SK-N-SH treated with all-trans-retinoic acid at 6 μM for 48 hours (cell line): ENCODE data around the gene PLCH2.

ENCODE experiments used
- ATAC-seq: fragments of 200-7000 bp; cut with Tn5 transposase; 3 replicates; pipeline ENCODE4 v1.9.1; 2020; ENCODE audit warnings: mild to moderate bottlenecking, moderate library complexity
- ARNTL ChIP-seq: fragments of 450-650 bp; formaldehyde crosslinking; IDR thresholded peaks from 2 replicates; pipeline ENCODE4 v1.5.0; 2020; ENCODE audit warnings: low read depth, mild to moderate bottlenecking, moderate library complexity, borderline replicate concordance
- BACH2 ChIP-seq: fragments of 250-450 bp; sonication (Bioruptor Pico); IDR thresholded peaks from 2 replicates; pipeline ENCODE4 v1.9.0; 2021; ENCODE audit warnings: mild to moderate bottlenecking, borderline replicate concordance
- CSDC2 ChIP-seq: fragments of 250-450 bp; sonication (Bioruptor Pico); IDR thresholded peaks from 2 replicates; pipeline ENCODE4 v1.5.0; 2020; ENCODE audit warnings: mild to moderate bottlenecking, moderate library complexity
- ESRRG ChIP-seq: fragments of 250-450 bp; sonication (Bioruptor Pico); IDR thresholded peaks from 2 replicates; pipeline ENCODE4 v1.6.1; 2021; ENCODE audit warnings: mild to moderate bottlenecking
- ISL1 ChIP-seq: fragments of 250-450 bp; sonication (Bioruptor Pico); IDR thresholded peaks from 2 replicates; pipeline ENCODE4 v2.1.2; 2022; ENCODE audit warnings: mild to moderate bottlenecking, moderate library complexity
- OSR1 ChIP-seq: fragments of 250-450 bp; sonication (Bioruptor Pico); IDR thresholded peaks from 2 replicates; pipeline ENCODE4 v1.8.0; 2022; ENCODE audit warnings: moderate library complexity, mild to moderate bottlenecking, inconsistent platforms
- PATZ1 ChIP-seq: fragments of 250-450 bp; sonication (Bioruptor Pico); IDR thresholded peaks from 2 replicates; pipeline ENCODE4 v1.8.0; 2020; ENCODE audit warnings: mild to moderate bottlenecking, moderate library complexity, borderline replicate concordance
- PPARA ChIP-seq: fragments of 250-450 bp; sonication (Bioruptor Pico); IDR thresholded peaks from 2 replicates; pipeline ENCODE4 v1.5.0; 2020; ENCODE audit warnings: mild to moderate bottlenecking, borderline replicate concordance
- RARB ChIP-seq: fragments of 250-450 bp; sonication (Bioruptor Pico); IDR thresholded peaks from 2 replicates; pipeline ENCODE4 v1.8.0; 2021; ENCODE audit warnings: mild to moderate bottlenecking, moderate library complexity
- SNAI2 ChIP-seq: fragments of 250-450 bp; sonication (Bioruptor Pico); IDR thresholded peaks from 2 replicates; pipeline ENCODE4 v1.5.0; 2020; ENCODE audit warnings: mild to moderate bottlenecking, moderate library complexity
- TCF4 ChIP-seq: fragments of 250-450 bp; sonication (Bioruptor Pico); IDR thresholded peaks from 2 replicates; pipeline ENCODE4 v1.8.0; 2021; ENCODE audit warnings: mild to moderate bottlenecking, moderate library complexity, borderline replicate concordance
- TOX ChIP-seq: fragments of 250-450 bp; sonication (Bioruptor Pico); IDR thresholded peaks from 2 replicates; pipeline ENCODE4 v1.8.0; 2021; ENCODE audit warnings: mild to moderate bottlenecking, moderate library complexity, borderline replicate concordance
- ZC3H10 ChIP-seq: fragments of 250-450 bp; sonication (Bioruptor Pico); IDR thresholded peaks from 2 replicates; pipeline ENCODE4 v1.5.1; 2021; ENCODE audit warnings: mild to moderate bottlenecking, moderate library complexity
- ZFP3 ChIP-seq: fragments of 250-450 bp; sonication (Bioruptor Pico); IDR thresholded peaks from 2 replicates; pipeline ENCODE4 v1.5.0; 2020; ENCODE audit warnings: mild to moderate bottlenecking, moderate library complexity
- ZFP30 ChIP-seq: fragments of 450-650 bp; formaldehyde crosslinking; IDR thresholded peaks from 2 replicates; pipeline ENCODE4 v1.5.0; 2022; ENCODE audit warnings: mild to moderate bottlenecking, moderate library complexity
- ZNF565 ChIP-seq: fragments of 450-650 bp; formaldehyde crosslinking; conservative IDR thresholded peaks from 2 replicates; pipeline ENCODE4 v1.5.0; 2020; ENCODE audit warnings: low read depth, mild to moderate bottlenecking, moderate library complexity
- ZNF70 ChIP-seq: fragments of 450-650 bp; formaldehyde crosslinking; IDR thresholded peaks from 2 replicates; pipeline ENCODE4 v1.5.0; 2020; ENCODE audit warnings: mild to moderate bottlenecking, moderate library complexity
- ZNF8 ChIP-seq: fragments of 450-650 bp; formaldehyde crosslinking; IDR thresholded peaks from 2 replicates; pipeline ENCODE4 v1.5.0; 2020; ENCODE audit warnings: mild to moderate bottlenecking, moderate library complexity
- TF ChIP-seq, protein P1 (sequence below): fragments of 250-450 bp; sonication (Bioruptor Pico); IDR thresholded peaks from 2 replicates; pipeline ENCODE4 v1.8.0; 2021; ENCODE audit warnings: low read depth, mild to moderate bottlenecking, moderate library complexity, borderline replicate concordance
- TF ChIP-seq, protein P2 (sequence below): fragments of 250-450 bp; sonication (Bioruptor Pico); IDR thresholded peaks from 2 replicates; pipeline ENCODE4 v1.5.1; 2020; ENCODE audit warnings: low read depth, mild to moderate bottlenecking, moderate library complexity
- TF ChIP-seq, protein P3 (sequence below): fragments of 250-450 bp; sonication (Bioruptor Pico); IDR thresholded peaks from 2 replicates; pipeline ENCODE4 v1.5.0; 2020; ENCODE audit warnings: mild to moderate bottlenecking, moderate library complexity

The PLCH2 gene

GRCh38 chr1:2544093-2544874 is 68.2 kb downstream of the PLCH2 start:
- ATAC-seq = no peak
- TF ChIP-seq CSDC2 (CRISPR knock-in tag) = no peak
- TF ChIP-seq ARNTL (CRISPR knock-in tag) = no peak
- TF ChIP-seq, protein P1, sequence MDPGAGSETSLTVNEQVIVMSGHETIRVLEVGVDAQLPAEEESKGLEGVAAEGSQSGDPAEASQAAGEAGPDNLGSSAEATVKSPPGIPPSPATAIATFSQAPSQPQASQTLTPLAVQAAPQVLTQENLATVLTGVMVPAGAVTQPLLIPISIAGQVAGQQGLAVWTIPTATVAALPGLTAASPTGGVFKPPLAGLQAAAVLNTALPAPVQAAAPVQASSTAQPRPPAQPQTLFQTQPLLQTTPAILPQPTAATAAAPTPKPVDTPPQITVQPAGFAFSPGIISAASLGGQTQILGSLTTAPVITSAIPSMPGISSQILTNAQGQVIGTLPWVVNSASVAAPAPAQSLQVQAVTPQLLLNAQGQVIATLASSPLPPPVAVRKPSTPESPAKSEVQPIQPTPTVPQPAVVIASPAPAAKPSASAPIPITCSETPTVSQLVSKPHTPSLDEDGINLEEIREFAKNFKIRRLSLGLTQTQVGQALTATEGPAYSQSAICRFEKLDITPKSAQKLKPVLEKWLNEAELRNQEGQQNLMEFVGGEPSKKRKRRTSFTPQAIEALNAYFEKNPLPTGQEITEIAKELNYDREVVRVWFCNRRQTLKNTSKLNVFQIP (CRISPR knock-in tag) = no peak
- no peak for TF ChIP-seq ZFP3 (CRISPR knock-in tag)
- TF ChIP-seq TOX (CRISPR knock-in tag) = no peak
- TF ChIP-seq OSR1 = no peak
- TF ChIP-seq ZNF565 = no peak
- TF ChIP-seq BACH2 (CRISPR knock-in tag) = no peak
- TF ChIP-seq, protein P2, sequence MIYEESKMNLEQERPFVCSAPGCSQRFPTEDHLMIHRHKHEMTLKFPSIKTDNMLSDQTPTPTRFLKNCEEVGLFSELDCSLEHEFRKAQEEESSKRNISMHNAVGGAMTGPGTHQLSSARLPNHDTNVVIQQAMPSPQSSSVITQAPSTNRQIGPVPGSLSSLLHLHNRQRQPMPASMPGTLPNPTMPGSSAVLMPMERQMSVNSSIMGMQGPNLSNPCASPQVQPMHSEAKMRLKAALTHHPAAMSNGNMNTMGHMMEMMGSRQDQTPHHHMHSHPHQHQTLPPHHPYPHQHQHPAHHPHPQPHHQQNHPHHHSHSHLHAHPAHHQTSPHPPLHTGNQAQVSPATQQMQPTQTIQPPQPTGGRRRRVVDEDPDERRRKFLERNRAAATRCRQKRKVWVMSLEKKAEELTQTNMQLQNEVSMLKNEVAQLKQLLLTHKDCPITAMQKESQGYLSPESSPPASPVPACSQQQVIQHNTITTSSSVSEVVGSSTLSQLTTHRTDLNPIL = no peak
- no peak for TF ChIP-seq TCF4 (CRISPR knock-in tag)
- no peak for TF ChIP-seq ZNF8

GRCh38 chr1:2544875-2545640 is 69.0 kb downstream of the PLCH2 start:
- ATAC-seq = no peak
- TF ChIP-seq ZNF70 (CRISPR knock-in tag) = no peak
- TF ChIP-seq, protein P1 (CRISPR knock-in tag) = no peak
- no peak for TF ChIP-seq BACH2 (CRISPR knock-in tag)
- no peak for TF ChIP-seq SNAI2 (CRISPR knock-in tag)
- TF ChIP-seq CSDC2 (CRISPR knock-in tag) = no peak
- no peak for TF ChIP-seq PATZ1
- no peak for TF ChIP-seq ISL1 (CRISPR knock-in tag)
- TF ChIP-seq RARB (CRISPR knock-in tag) = no peak
- no peak for TF ChIP-seq TOX (CRISPR knock-in tag)
- TF ChIP-seq ARNTL (CRISPR knock-in tag) = no peak
- no peak for TF ChIP-seq ZFP30 (CRISPR knock-in tag)
- TF ChIP-seq, protein P2 = no peak
- no peak for TF ChIP-seq ESRRG (CRISPR knock-in tag)
- TF ChIP-seq ZC3H10 (CRISPR knock-in tag) = no peak
- TF ChIP-seq, protein P3, sequence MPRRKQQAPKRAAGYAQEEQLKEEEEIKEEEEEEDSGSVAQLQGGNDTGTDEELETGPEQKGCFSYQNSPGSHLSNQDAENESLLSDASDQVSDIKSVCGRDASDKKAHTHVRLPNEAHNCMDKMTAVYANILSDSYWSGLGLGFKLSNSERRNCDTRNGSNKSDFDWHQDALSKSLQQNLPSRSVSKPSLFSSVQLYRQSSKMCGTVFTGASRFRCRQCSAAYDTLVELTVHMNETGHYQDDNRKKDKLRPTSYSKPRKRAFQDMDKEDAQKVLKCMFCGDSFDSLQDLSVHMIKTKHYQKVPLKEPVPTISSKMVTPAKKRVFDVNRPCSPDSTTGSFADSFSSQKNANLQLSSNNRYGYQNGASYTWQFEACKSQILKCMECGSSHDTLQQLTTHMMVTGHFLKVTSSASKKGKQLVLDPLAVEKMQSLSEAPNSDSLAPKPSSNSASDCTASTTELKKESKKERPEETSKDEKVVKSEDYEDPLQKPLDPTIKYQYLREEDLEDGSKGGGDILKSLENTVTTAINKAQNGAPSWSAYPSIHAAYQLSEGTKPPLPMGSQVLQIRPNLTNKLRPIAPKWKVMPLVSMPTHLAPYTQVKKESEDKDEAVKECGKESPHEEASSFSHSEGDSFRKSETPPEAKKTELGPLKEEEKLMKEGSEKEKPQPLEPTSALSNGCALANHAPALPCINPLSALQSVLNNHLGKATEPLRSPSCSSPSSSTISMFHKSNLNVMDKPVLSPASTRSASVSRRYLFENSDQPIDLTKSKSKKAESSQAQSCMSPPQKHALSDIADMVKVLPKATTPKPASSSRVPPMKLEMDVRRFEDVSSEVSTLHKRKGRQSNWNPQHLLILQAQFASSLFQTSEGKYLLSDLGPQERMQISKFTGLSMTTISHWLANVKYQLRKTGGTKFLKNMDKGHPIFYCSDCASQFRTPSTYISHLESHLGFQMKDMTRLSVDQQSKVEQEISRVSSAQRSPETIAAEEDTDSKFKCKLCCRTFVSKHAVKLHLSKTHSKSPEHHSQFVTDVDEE (CRISPR knock-in tag) = no peak
- TF ChIP-seq OSR1 = no peak
- TF ChIP-seq PPARA (CRISPR knock-in tag) = no peak
- TF ChIP-seq ZNF565 = no peak
